H1 (cell line): ENCODE data around the gene CASZ1. TPM values are rescaled to one million over a fixed set of nuclear protein-coding genes. Genes with fewer than 3 reads are reported as not detected.

Source experiments
- CTCF ChIA-PET: fragments of 300-600 bp; sonication (Branson Sonifier 250); formaldehyde crosslinking; loops from one replicate; lab custom pipeline; 2021; ENCODE audit not compliant: partially characterized antibody; lab: Charles Lee
- POLR2A ChIA-PET: fragments of 300-600 bp; sonication (Branson Sonifier 250); formaldehyde crosslinking; loops from one replicate; lab custom pipeline; 2021; ENCODE audit warnings: inconsistent platforms; ENCODE audit not compliant: partially characterized antibody; lab: Charles Lee
- DNase-seq, 2 experiments: peaks; one replicate each; pipeline versions ENCODE4 v3.0.0 to v3.0.0-alpha.2; 2010 to 2022; ENCODE audit warnings: low spot score in 2 of 2, low read depth in 1 of 2, mixed read lengths in 1 of 2
- FAIRE-seq: peaks from 2 replicates; lab custom pipeline; 2011; peaks lifted over from hg19 to GRCh38; lab: Jason Lieb, UNC
- H2AFZ ChIP-seq: 2 replicates; pipeline ENCODE4 v1.8.1; 2012; ENCODE audit warnings: low read length, inconsistent platforms
- H2AK5ac ChIP-seq: 2 replicates; pipeline ENCODE4 v1.6.1; 2013; ENCODE audit warnings: low read depth, low read length
- H2BK120ac ChIP-seq: replicated peaks from 2 replicates; pipeline ENCODE3; 2013; ENCODE audit warnings: low read depth, low read length, inconsistent platforms
- H2BK12ac ChIP-seq: 2 replicates; pipeline ENCODE4 v1.6.1; 2013; ENCODE audit warnings: low read depth, low read length
- H2BK15ac ChIP-seq: 2 replicates; pipeline ENCODE4 v1.6.1; 2013; ENCODE audit warnings: low read length
- H2BK20ac ChIP-seq: 2 replicates; pipeline ENCODE4 v1.6.1; 2013; ENCODE audit warnings: low read length
- H2BK5ac ChIP-seq: 2 replicates; pipeline ENCODE4 v1.6.1; 2013; ENCODE audit warnings: low read depth, low read length
- H3K14ac ChIP-seq: 2 replicates; pipeline ENCODE4 v1.6.1; 2013; ENCODE audit warnings: inconsistent platforms; ENCODE audit not compliant: insufficient read length
- H3K18ac ChIP-seq: 2 replicates; pipeline ENCODE4 v1.6.1; 2013; ENCODE audit warnings: low read length; ENCODE audit errors: extremely low read depth
- H3K23ac ChIP-seq: 2 replicates; pipeline ENCODE4 v1.6.1; 2013; ENCODE audit warnings: inconsistent platforms; ENCODE audit not compliant: insufficient read length
- H3K23me2 ChIP-seq: 2 replicates; pipeline ENCODE4 v1.6.1; 2013; ENCODE audit warnings: low read depth, low read length
- H3K27ac ChIP-seq: 2 replicates; pipeline ENCODE4 v1.6.1; 2011; ENCODE audit warnings: low read depth, low read length, inconsistent platforms
- H3K27me3 ChIP-seq, 4 experiments: replicated peaks in 1 of 4; 1 replicate in 1 of 4; 2 replicates in 3 of 4; pipeline versions ENCODE4 v1.6.1 to v1.8.1; 2011 to 2013; ENCODE audit warnings: low read length in 3 of 4, mild to moderate bottlenecking in 3 of 4, inconsistent platforms in 2 of 4, mixed read lengths in 2 of 4, moderate library complexity in 1 of 4; ENCODE audit not compliant: control insufficient read depth in 3 of 4, insufficient read depth in 3 of 4; ENCODE audit errors: extremely low read depth in 1 of 4
- H3K36me3 ChIP-seq, 4 experiments: 2 replicates each; pipeline versions ENCODE4 v1.6.1 to v1.8.1; 2011 to 2013; ENCODE audit warnings: mild to moderate bottlenecking in 4 of 4, low read length in 3 of 4, moderate library complexity in 2 of 4, control low read depth in 1 of 4, inconsistent platforms in 1 of 4; ENCODE audit not compliant: insufficient read depth in 4 of 4, control insufficient read depth in 2 of 4
- H3K4ac ChIP-seq: replicated peaks from 2 replicates; pipeline ENCODE3; 2013; ENCODE audit warnings: low read length, low read depth, mixed read lengths, inconsistent platforms; ENCODE audit not compliant: insufficient read length
- H3K4me1 ChIP-seq, 4 experiments: replicated peaks in 1 of 4; 1 replicate in 1 of 4; 2 replicates in 3 of 4; pipeline versions ENCODE4 v1.6.1 to v1.8.1; 2011 to 2013; ENCODE audit warnings: low read length in 3 of 4, inconsistent platforms in 2 of 4, mixed read lengths in 1 of 4; ENCODE audit not compliant: insufficient read depth in 4 of 4, control insufficient read depth in 3 of 4
- H3K4me2 ChIP-seq, 2 experiments: 2 replicates each; pipeline versions ENCODE4 v1.6.1 to v1.8.1; 2011 to 2013; ENCODE audit warnings: low read depth in 2 of 2, low read length in 2 of 2, control low read depth in 1 of 2, inconsistent platforms in 1 of 2, mild to moderate bottlenecking in 1 of 2; ENCODE audit not compliant: insufficient read depth in 1 of 2
- H3K4me3 ChIP-seq, 4 experiments: fragments of 200-600, 300-600 bp in 1 of 4; sonication (generic), shearing (Covaris generic), sonication (Bioruptor Twin) in 1 of 4; 2 replicates each; pipeline versions ENCODE4 v1.5.1 to v1.8.1; 2011 to 2016; ENCODE audit warnings: low read length in 4 of 4, low read depth in 3 of 4, control low read depth in 2 of 4, inconsistent platforms in 2 of 4, mild to moderate bottlenecking in 2 of 4, mixed read lengths in 1 of 4, moderate library complexity in 1 of 4; ENCODE audit not compliant: insufficient read depth in 2 of 4; ENCODE audit errors: extremely low read depth in 1 of 4
- H3K56ac ChIP-seq: replicated peaks from 2 replicates; pipeline ENCODE3; 2013; ENCODE audit warnings: low read depth, mild to moderate bottlenecking, mixed read lengths, low read length, inconsistent platforms; ENCODE audit not compliant: insufficient read length
- H3K79me1 ChIP-seq: 2 replicates; pipeline ENCODE4 v1.6.1; 2013; ENCODE audit warnings: low read depth, low read length, control low read depth
- H3K79me2 ChIP-seq, 2 experiments: 2 replicates each; pipeline versions ENCODE4 v1.6.1 to v1.8.1; 2012 to 2013; ENCODE audit warnings: low read length in 2 of 2, mild to moderate bottlenecking in 2 of 2, inconsistent platforms in 1 of 2; ENCODE audit not compliant: insufficient read depth in 2 of 2, control insufficient read depth in 1 of 2
- H3K9ac ChIP-seq, 4 experiments: replicated peaks in 1 of 4; 1 replicate in 1 of 4; 2 replicates in 3 of 4; pipeline versions ENCODE4 v1.6.1 to v1.8.1; 2011 to 2013; ENCODE audit warnings: low read depth in 3 of 4, low read length in 3 of 4, control low read depth in 2 of 4, mild to moderate bottlenecking in 2 of 4, moderate library complexity in 2 of 4, inconsistent platforms in 1 of 4; ENCODE audit errors: extremely low read depth in 1 of 4
- H3K9me3 ChIP-seq, 2 experiments: 2 replicates each; pipeline versions ENCODE4 v1.6.1 to v1.8.1; 2012 to 2013; ENCODE audit warnings: mild to moderate bottlenecking in 2 of 2, moderate library complexity in 2 of 2, control low read depth in 1 of 2, inconsistent platforms in 1 of 2, low read depth in 1 of 2, low read length in 1 of 2, mixed read lengths in 1 of 2; ENCODE audit not compliant: insufficient read depth in 2 of 2
- H4K20me1 ChIP-seq, 2 experiments: replicated peaks in 1 of 2; 2 replicates each; pipeline versions ENCODE3 to v1.8.1; 2011 to 2013; ENCODE audit warnings: inconsistent platforms in 2 of 2, low read length in 2 of 2, mild to moderate bottlenecking in 1 of 2; ENCODE audit not compliant: insufficient read depth in 2 of 2, control insufficient read depth in 1 of 2
- H4K5ac ChIP-seq: 2 replicates; pipeline ENCODE4 v1.6.1; 2013; ENCODE audit warnings: low read length, low read depth, mixed read lengths, inconsistent platforms; ENCODE audit not compliant: insufficient read length
- H4K8ac ChIP-seq: 2 replicates; pipeline ENCODE4 v1.8.0; 2013; ENCODE audit warnings: mild to moderate bottlenecking, moderate library complexity, low read length, inconsistent platforms; ENCODE audit not compliant: insufficient read depth; ENCODE audit errors: extremely low read depth
- H4K91ac ChIP-seq: replicated peaks from 2 replicates; pipeline ENCODE3; 2013; ENCODE audit warnings: low read length, mixed read lengths, inconsistent platforms; ENCODE audit not compliant: insufficient read length
- FOSL1 ChIP-seq: IDR thresholded peaks from 2 replicates; pipeline ENCODE4 v1.6.1; 2011; ENCODE audit warnings: mild to moderate bottlenecking, low read depth, low read length, moderate library complexity; ENCODE audit not compliant: insufficient read depth
- HDAC2 ChIP-seq, 2 experiments: fragments of 300-600 bp in 1 of 2; sonication (generic) in 1 of 2; IDR thresholded peaks; 2 replicates each; pipeline ENCODE4 v1.6.1; 2011 to 2012; ENCODE audit warnings: low read depth in 2 of 2, low read length in 2 of 2, mild to moderate bottlenecking in 2 of 2, moderate library complexity in 2 of 2, borderline replicate concordance in 1 of 2, inconsistent platforms in 1 of 2
- KDM4A ChIP-seq: IDR thresholded peaks from one replicate; pipeline ENCODE4 v1.7.1; 2012; ENCODE audit warnings: low read depth, mild to moderate bottlenecking, moderate library complexity, low read length, inconsistent platforms; ENCODE audit not compliant: severe bottlenecking
- SIX5 ChIP-seq: IDR thresholded peaks from 2 replicates; pipeline ENCODE4 v1.6.1; 2011; ENCODE audit warnings: mild to moderate bottlenecking, low read depth, low read length
- WGBS, 2 experiments: shearing (Covaris generic) in 1 of 2; methylation state at CpG; one replicate each; pipeline versions ENCODE4 v1.1.6 to v1.1.7; 2013 to 2015; ENCODE audit warnings: low lambda C conversion rate in 2 of 2, mixed read lengths in 2 of 2, inconsistent platforms in 1 of 2, low coverage in 1 of 2, missing lambda C conversion rate in 1 of 2; ENCODE audit not compliant: insufficient replicate concordance in 2 of 2, insufficient coverage in 1 of 2, insufficient read length in 1 of 2; ENCODE audit errors: extremely low coverage in 1 of 2, missing lambda C conversion rate in 1 of 2; 5-methylcytosine and 5-hydroxymethylcytosine counted together
- polyA plus RNA-seq, 7 experiments: library from polyadenylated mRNA; depleted of rRNA in 3 of 7; stranded (reverse) in 5 of 7; unstranded in 2 of 7; fragments of >200 nt in 5 of 7; fragments of 200-250 nt in 2 of 7; gene quantifications; 1 replicate in 5 of 7; 2 replicates in 1 of 7; 4 replicates in 1 of 7; pipeline versions ENCODE4 v1.2.1 to v1.2.3, GENCODE V29; 2011 to 2013; ENCODE audit warnings: missing spikeins in 2 of 7, mixed read lengths in 2 of 7
- total RNA-seq: library from RNA; stranded (reverse); fragmentation: NEBNext Ultra II Directional; extraction: Animal tissue kit (Norgen Biotek cat#: 25700); gene quantifications from 2 replicates; pipeline ENCODE4 v1.2.1, GENCODE V29; 2021

CASZ1 gene
- total and polyA plus RNA-seq, 2 of the 8 experiments (the other 6 are each of a cell fraction or from before 2014, with no cell fraction given): 4.4 to 7.7 TPM

- 1% methylated on average over 47 of the region's 126 CpGs; no CpG with 5 or more reads in 1 of the 2 experiments for WGBS, 2 experiments
- Histone ChIP-seq H3K56ac (no peak overlapping the region), H3K9ac (peak overlapping the region in 2 of 4 experiments; percentile 10 to 33; a peak in 1 of 7 replicates), H3K23me2 (peaks cover 4% of the 10 kb centered on the region; the same call in 1 of the 2 replicates), H3K27ac (no peak overlapping the region), H3K79me2 (no peaks in the 10 kb centered on the region), H2BK5ac (no peak overlapping the region), H3K4me2 (peak overlapping the region; percentile 75 to 87), H2AFZ (no peak overlapping the region), H3K18ac (peak overlapping the region; percentile 71), H2BK120ac (no peak overlapping the region), H2BK20ac (no peak overlapping the region), H3K36me3 (no peaks in the 10 kb centered on the region), H3K79me1 (no peaks in the 10 kb centered on the region), H3K23ac (no peak overlapping the region), H2AK5ac (no peak overlapping the region), H4K5ac (peak overlapping the region; percentile 32), H3K4ac (peak overlapping the region; percentile 62), H3K14ac (no peak overlapping the region), H4K91ac (no peak overlapping the region), H4K20me1 (peaks cover 0 to 4% of the 10 kb centered on the region in 2 experiments), H3K4me1 (peaks cover 0 to 14% (median 9%) of the 10 kb centered on the region in 4 experiments; a peak in 6 of 7 replicates), H4K8ac (peak overlapping the region; percentile 54), H2BK12ac (0 out of 2 replicates have a peak overlapping the region, but pooled peaks have one; percentile 3), H2BK15ac (no peak overlapping the region), H3K9me3 (no peaks in the 10 kb centered on the region), H3K4me3 (peak overlapping the region; percentile 49 to 71 (median 52)), H3K27me3 (peaks cover 0 to 5% (median 2%) of the 10 kb centered on the region in 4 experiments; a peak in 2 of 7 replicates)
- ChIA-PET CTCF (no interaction called here), POLR2A (no interaction called here)
- DNase-seq: peak; percentile 44 to 85
- TF ChIP-seq SIX5 (no peak), HDAC2 (IDR thresholded peaks at IDR 0.05; ENCODE audit: borderline replicate concordance in 1 of 2, low read depth in 2 of 2, low read length in 2 of 2) (peak in 1 of 2 experiments; percentile 40; a peak in 1 of 4 replicates), FOSL1 (no peak), KDM4A (peak; percentile 76)
- no peak for FAIRE-seq
Observed at GRCh38 chr1:10694633-10695627, 101.5 kb downstream of the CASZ1 start.
